ENCODE data around the gene FOXP1. TPM values are rescaled to one million over a fixed set of nuclear protein-coding genes. Genes with fewer than 3 reads are reported as not detected.

Gene FOXP1
- total RNA-seq, 2 experiments from 2014 or later: 493 to 508 TPM

DNA sequence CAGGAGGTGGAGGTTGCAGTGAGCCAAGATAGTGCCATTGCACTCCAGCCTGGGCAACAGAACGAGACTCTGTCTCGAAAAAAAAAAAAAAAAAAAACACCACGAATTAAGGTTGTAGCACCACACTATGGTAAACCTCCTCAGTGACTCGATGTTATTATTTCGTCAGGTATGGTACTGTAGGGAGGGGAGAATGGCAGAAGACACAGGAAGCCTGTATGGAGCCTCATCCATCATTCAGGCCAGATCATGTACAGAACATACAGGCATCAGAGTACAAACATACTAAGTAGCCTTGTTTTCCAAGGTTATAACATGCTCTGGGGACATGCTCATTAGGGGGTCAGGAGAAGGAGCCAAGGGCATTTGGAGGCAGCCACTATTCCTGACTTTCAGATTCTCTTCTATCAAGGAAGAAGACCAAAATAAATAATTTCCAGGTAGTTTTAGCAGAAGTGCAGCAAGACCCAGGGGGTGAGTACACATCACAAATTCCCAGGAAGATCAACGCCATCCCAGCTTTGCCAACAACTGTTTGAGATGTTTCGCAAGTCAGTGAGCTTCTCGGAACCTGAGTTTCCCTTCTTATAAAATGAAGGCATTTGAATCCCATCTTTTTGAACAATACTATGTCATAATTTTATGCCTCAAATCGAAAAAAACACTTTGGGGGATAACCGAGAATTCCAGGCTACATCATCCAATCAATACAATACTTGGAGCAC, 79.8 kb downstream of the FOXP1 start:
- peaks cover 17% of the 10 kb centered on the region for H3K4me1 ChIP-seq (ENCODE audit: insufficient read depth, low read length)
- peaks cover 6% of the 10 kb centered on the region for H3K9me3 Mint-ChIP-seq
- TF ChIP-seq, protein P1, sequence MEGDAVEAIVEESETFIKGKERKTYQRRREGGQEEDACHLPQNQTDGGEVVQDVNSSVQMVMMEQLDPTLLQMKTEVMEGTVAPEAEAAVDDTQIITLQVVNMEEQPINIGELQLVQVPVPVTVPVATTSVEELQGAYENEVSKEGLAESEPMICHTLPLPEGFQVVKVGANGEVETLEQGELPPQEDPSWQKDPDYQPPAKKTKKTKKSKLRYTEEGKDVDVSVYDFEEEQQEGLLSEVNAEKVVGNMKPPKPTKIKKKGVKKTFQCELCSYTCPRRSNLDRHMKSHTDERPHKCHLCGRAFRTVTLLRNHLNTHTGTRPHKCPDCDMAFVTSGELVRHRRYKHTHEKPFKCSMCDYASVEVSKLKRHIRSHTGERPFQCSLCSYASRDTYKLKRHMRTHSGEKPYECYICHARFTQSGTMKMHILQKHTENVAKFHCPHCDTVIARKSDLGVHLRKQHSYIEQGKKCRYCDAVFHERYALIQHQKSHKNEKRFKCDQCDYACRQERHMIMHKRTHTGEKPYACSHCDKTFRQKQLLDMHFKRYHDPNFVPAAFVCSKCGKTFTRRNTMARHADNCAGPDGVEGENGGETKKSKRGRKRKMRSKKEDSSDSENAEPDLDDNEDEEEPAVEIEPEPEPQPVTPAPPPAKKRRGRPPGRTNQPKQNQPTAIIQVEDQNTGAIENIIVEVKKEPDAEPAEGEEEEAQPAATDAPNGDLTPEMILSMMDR (IDR thresholded peaks at IDR 0.05): no peak
- no peak overlapping the region for H3K4me3 ChIP-seq (ENCODE audit: low read length)
- no peak overlapping the region for H3K27ac ChIP-seq (ENCODE audit: low read depth in 1 of 2, low read length in 2 of 2)
- H3K4me3 Mint-ChIP-seq: no peak overlapping the region
- ATAC-seq (ENCODE audit: poor library complexity): no peak
- peaks cover 16% of the 10 kb centered on the region for H3K36me3 Mint-ChIP-seq (ENCODE audit: low read depth)
- H3K27ac Mint-ChIP-seq: peak overlapping the region; percentile 73
- peaks cover 0 to 6% of the 10 kb centered on the region in 2 experiments for H3K9me3 ChIP-seq (ENCODE audit: control insufficient read depth in 1 of 2, insufficient read depth in 1 of 2, low read length in 2 of 2)
- ChIA-PET CTCF (no interaction called here), POLR2A (interaction anchor here (1.3 kb wide), 1 partner anchor 47 kb away, joined by 4 read pairs; no protein-coding TSS in a partner anchor)
- no peaks in the 10 kb centered on the region for H3K27me3 Mint-ChIP-seq
- H3K27me3 ChIP-seq (ENCODE audit: control insufficient read depth in 1 of 2, insufficient read depth in 2 of 2, low read length in 2 of 2): no peaks in the 10 kb centered on the region
- H3K4me1 Mint-ChIP-seq (ENCODE audit: low read depth): peaks cover 73% of the 10 kb centered on the region
- no peak for DNase-seq
- intact Hi-C loops (cut with DNase I, micrococcal nuclease): loop anchor here in 1 of 2 experiments (5.0 kb wide), 1 partner anchor 41 kb away; no protein-coding TSS in a partner anchor
- H3K36me3 ChIP-seq (ENCODE audit: insufficient read depth, low read length): no peaks in the 10 kb centered on the region

- ATAC-seq (ENCODE audit: poor library complexity): no peak
- CTCF ChIA-PET: interaction anchor here (0.6 kb wide), 1 partner anchor 9 kb away, joined by 3 read pairs; no protein-coding TSS in a partner anchor
- DNase-seq: no peak
- H3K27ac Mint-ChIP-seq: peak overlapping the region; percentile 73
- H3K9me3 Mint-ChIP-seq: peaks cover 6% of the 10 kb centered on the region
- no peak overlapping the region for H3K4me3 ChIP-seq (ENCODE audit: low read length)
- no peak overlapping the region for H3K4me3 Mint-ChIP-seq
- peaks cover 0 to 6% of the 10 kb centered on the region in 2 experiments for H3K9me3 ChIP-seq (ENCODE audit: control insufficient read depth in 1 of 2, insufficient read depth in 1 of 2, low read length in 2 of 2)
- peaks cover 16% of the 10 kb centered on the region for H3K36me3 Mint-ChIP-seq (ENCODE audit: low read depth)
- peak overlapping the region in 1 of 2 donors; percentile 1 for H3K27ac ChIP-seq (ENCODE audit: low read depth in 1 of 2, low read length in 2 of 2)
- no peaks in the 10 kb centered on the region for H3K27me3 ChIP-seq (ENCODE audit: control insufficient read depth in 1 of 2, insufficient read depth in 2 of 2, low read length in 2 of 2)
- no peaks in the 10 kb centered on the region for H3K36me3 ChIP-seq (ENCODE audit: insufficient read depth, low read length)
- intact Hi-C loops (cut with DNase I, micrococcal nuclease): loop anchor here in 1 of 2 experiments (5.0 kb wide), 1 partner anchor 40 kb away; no protein-coding TSS in a partner anchor
- TF ChIP-seq, protein P1 (IDR thresholded peaks at IDR 0.05): no peak
- POLR2A ChIA-PET: interaction anchor here (0.8 to 1.1 kb wide), 3 partner anchors 47 to 371 kb away, joined by 3 read pairs; no protein-coding TSS in a partner anchor
- H3K27me3 Mint-ChIP-seq: no peaks in the 10 kb centered on the region
- H3K4me1 Mint-ChIP-seq (ENCODE audit: low read depth): peaks cover 80% of the 10 kb centered on the region
- peaks cover 31% of the 10 kb centered on the region for H3K4me1 ChIP-seq (ENCODE audit: insufficient read depth, low read length)
Observed at GRCh38 chr3:71502066-71502625, 81.4 kb downstream of the FOXP1 start.

DNA sequence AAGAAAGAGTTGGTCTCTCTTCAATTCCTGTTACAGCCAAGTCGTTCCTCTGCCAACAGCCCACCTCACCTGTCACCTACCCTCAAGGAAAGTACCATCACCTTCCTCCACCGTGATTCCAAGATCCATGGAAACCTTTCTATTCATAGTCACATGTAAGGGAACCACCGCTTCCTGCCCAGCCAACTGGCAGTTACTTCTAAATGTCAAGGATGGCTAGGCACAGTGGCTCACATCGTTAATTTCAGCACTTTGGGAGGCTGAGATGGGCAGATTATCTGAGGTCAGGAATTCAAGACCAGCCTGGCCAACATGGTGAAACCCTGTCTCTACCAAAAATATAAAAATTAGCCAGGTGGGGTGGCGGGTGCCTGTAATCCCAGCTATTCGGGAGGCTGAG, 82.8 kb downstream of the FOXP1 start:
- Mint-ChIP-seq H3K4me3 (no peak overlapping the region), H3K4me1 (ENCODE audit: low read depth) (peaks cover 85% of the 10 kb centered on the region), H3K27me3 (no peaks in the 10 kb centered on the region), H3K9me3 (peaks cover 6% of the 10 kb centered on the region), H3K36me3 (ENCODE audit: low read depth) (peaks cover 20% of the 10 kb centered on the region), H3K27ac (peak overlapping the region; percentile 73)
- H3K4me1 ChIP-seq (ENCODE audit: insufficient read depth, low read length): peaks cover 42% of the 10 kb centered on the region
- no peak for ATAC-seq (ENCODE audit: poor library complexity)
- H3K27me3 ChIP-seq (ENCODE audit: control insufficient read depth in 1 of 2, insufficient read depth in 2 of 2, low read length in 2 of 2): no peaks in the 10 kb centered on the region
- no peak for DNase-seq
- CTCF ChIA-PET: interaction anchor here (1.5 kb wide), 1 partner anchor 11 kb away, joined by 3 read pairs; no protein-coding TSS in a partner anchor
- H3K4me3 ChIP-seq (ENCODE audit: low read length): no peak overlapping the region
- TF ChIP-seq, protein P1 (IDR thresholded peaks at IDR 0.05): no peak
- H3K9me3 ChIP-seq (ENCODE audit: control insufficient read depth in 1 of 2, insufficient read depth in 1 of 2, low read length in 2 of 2): peaks cover 0 to 6% of the 10 kb centered on the region in 2 experiments
- POLR2A ChIA-PET: no interaction called here
- intact Hi-C loops (cut with DNase I, micrococcal nuclease): loop anchor here in 1 of 2 experiments (5.0 kb wide), 1 partner anchor 38 kb away; no protein-coding TSS in a partner anchor
- no peaks in the 10 kb centered on the region for H3K36me3 ChIP-seq (ENCODE audit: insufficient read depth, low read length)
- H3K27ac ChIP-seq (ENCODE audit: low read depth in 1 of 2, low read length in 2 of 2): no peak overlapping the region
